AG04450 (cell line): Measurements from ENCODE around the gene MDN1. TPM values are rescaled to one million over a fixed set of nuclear protein-coding genes. Genes with fewer than 3 reads are reported as not detected.

ENCODE experiments used
- CTCF ChIA-PET: fragments of 300-600, 350-600 bp; formaldehyde crosslinking; extraction: SDS; loops from one replicate; lab custom pipeline; 2022; ENCODE audit warnings: antibody characterized with exemption, inconsistent platforms; lab: Charles Lee
- POLR2A ChIA-PET: fragments of 350-600 bp; formaldehyde crosslinking; extraction: SDS; loops from one replicate; lab custom pipeline; 2021; ENCODE audit warnings: antibody characterized with exemption, inconsistent platforms; lab: Yijun Ruan, JAX
- DNase-seq: peaks from one replicate; pipeline ENCODE4 v3.0.0-alpha.2; 2011; ENCODE audit warnings: low read depth, low spot score
- H3K27ac ChIP-seq: one replicate; pipeline ENCODE4 v1.5.1; 2012; ENCODE audit warnings: low read depth, low read length, control low read depth
- H3K27me3 ChIP-seq: one replicate; pipeline ENCODE4 v1.6.0; 2012; ENCODE audit warnings: low read length; ENCODE audit not compliant: control insufficient read depth, insufficient read depth
- H3K4me3 ChIP-seq: 2 replicates; pipeline ENCODE4 v1.5.1; 2011; ENCODE audit warnings: mild to moderate bottlenecking, low read depth, low read length, control low read depth
- H3K9me3 ChIP-seq: 2 replicates; pipeline ENCODE4 v1.5.1; 2012; ENCODE audit warnings: low read length; ENCODE audit not compliant: control insufficient read depth, insufficient read depth
- CTCF ChIP-seq: IDR thresholded peaks from 2 replicates; pipeline ENCODE4 v1.5.1; 2011; ENCODE audit warnings: low read depth, low read length, control low read depth, inconsistent platforms
- polyA plus RNA-seq: library from polyadenylated mRNA; depleted of rRNA; stranded (reverse); fragments of >200 nt; gene quantifications from 2 replicates; pipeline ENCODE4 v1.2.3, GENCODE V29; 2011

Gene MDN1
- polyA plus RNA-seq, 1 experiment, result 15.8 TPM

DNA sequence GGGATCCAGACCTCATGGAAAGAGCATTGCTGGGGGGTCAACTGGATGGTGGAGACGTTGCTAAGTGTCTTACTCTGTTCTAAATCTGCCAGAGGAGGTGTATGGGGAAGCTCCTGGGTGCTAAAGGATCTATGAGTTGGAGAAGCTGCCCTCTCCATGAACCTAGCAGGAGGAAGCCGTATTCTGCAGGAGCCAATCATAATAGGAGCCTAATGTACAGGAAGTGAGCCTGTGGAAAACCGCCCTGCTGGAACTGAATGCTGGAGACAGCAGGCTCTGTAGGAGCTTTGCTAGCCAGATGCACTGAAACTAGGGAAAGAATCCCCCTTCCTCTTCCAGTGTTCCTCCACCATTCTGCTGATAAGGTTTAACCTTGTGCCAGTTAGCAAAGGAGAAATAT is 20.9 kb upstream of the MDN1 start:
- H3K4me3 ChIP-seq, result no peak overlapping the region
- no peaks in the 10 kb centered on the region for H3K27me3 ChIP-seq
- POLR2A ChIA-PET, result interaction anchor here (0.7 kb wide), 1 partner anchor 13 kb away, joined by 7 read pairs; no protein-coding TSS in a partner anchor
- no peak for TF ChIP-seq CTCF
- H3K27ac ChIP-seq, result no peak overlapping the region
- no peak for DNase-seq
- no peaks in the 10 kb centered on the region for H3K9me3 ChIP-seq
- CTCF ChIA-PET, result no interaction called here

- H3K4me3 ChIP-seq, result no peak overlapping the region
- H3K27me3 ChIP-seq, result no peaks in the 10 kb centered on the region
- TF ChIP-seq CTCF, result no peak
- ChIA-PET POLR2A (no interaction called here), CTCF (interaction anchor here (1.5 kb wide), 1 partner anchor 44 kb away, joined by 3 read pairs; no protein-coding TSS in a partner anchor)
- no peak for DNase-seq
- no peaks in the 10 kb centered on the region for H3K9me3 ChIP-seq
- no peak overlapping the region for H3K27ac ChIP-seq
Observed at GRCh38 chr6:89836639-89837222, 17.1 kb upstream of the MDN1 start.

DNA sequence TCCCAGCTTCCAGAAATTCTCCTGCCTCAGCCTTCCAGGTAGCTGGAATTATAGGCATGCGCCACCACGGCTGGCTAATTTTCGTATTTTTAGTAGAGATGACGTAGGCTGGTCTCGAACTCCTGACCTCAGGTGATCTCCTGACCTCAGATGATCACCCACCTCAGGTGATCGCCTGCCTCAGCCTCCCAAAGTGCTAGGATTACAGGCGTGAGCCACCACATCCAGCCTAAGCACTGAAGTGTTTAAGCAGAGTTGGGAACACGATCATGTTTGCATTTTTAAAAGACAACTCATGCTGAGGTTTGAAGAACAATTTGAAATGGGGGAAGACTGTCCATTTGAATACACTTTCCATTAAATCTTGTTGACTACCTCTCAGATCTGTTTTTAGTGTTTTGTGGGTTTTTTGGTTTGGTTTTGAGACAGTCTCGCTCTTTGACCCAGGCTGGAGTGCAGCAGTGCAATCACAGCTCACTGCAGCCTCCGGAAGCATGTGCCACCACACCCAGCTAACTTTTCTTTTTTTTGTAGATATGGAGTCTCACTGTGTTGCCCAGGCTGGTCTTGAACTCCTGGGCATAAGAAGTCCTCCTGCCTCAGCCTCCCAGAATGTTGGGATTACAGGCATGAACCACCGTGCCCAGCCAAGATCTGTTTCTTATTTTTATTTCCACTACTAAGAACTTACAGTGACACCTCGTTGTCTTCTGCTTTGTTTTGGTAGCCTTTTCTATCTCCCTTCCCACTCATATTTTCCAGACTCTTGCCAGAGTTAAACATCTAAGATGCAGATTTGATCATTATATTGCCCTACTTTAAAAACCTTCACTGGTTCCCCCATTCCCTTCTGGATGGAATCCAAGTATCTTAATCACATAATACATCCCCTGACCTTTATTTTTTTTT is 15.5 kb upstream of the MDN1 start:
- POLR2A ChIA-PET, result no interaction called here
- CTCF ChIA-PET, result no interaction called here
- H3K4me3 ChIP-seq, result no peak overlapping the region

GRCh38 chr6:89830170-89830809 is 10.7 kb upstream of the MDN1 start:
- Histone ChIP-seq H3K9me3 (no peaks in the 10 kb centered on the region; the same call in 1 of the 2 replicates), H3K27me3 (no peaks in the 10 kb centered on the region), H3K27ac (no peak overlapping the region), H3K4me3 (peak overlapping the region; percentile 96)
- TF ChIP-seq CTCF, result no peak
- ChIA-PET POLR2A (no interaction called here), CTCF (no interaction called here)
- no peak for DNase-seq

More for the DNA sequence above, 15.5 kb upstream of the MDN1 start:
- no peaks in the 10 kb centered on the region for H3K9me3 ChIP-seq
- no peak overlapping the region for H3K27ac ChIP-seq
- no peaks in the 10 kb centered on the region for H3K27me3 ChIP-seq
- no peak for DNase-seq
- no peak for TF ChIP-seq CTCF
